ENCODE results near the gene BRD8.

DNA sequence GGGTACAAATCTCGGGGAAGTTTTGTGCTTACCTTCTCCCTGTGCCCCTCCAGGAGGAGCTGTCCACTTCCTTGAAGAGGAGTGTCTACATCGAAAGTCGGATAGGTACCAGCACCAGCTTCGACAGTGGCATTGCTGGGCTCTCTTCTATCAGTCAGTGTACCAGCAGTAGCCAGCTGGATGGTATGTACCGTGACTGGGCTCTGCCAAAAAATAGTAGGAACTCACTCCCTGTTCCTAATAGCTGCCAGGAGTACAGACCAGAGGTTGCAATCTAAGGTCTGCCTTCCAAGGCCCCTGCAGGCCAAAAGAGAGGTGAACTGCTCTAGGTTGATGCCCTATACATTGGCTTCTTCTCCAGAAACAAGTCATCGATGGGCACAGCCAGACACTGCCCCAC lies 4.4 kb upstream of the BRD8 start:
- TF ChIP-seq POLR2AphosphoS5 (IDR thresholded peaks at IDR 0.05; ENCODE audit: low read depth, low read length) (no peak; the same call in 1 of the 2 replicates), SIN3A (IDR thresholded peaks at IDR 0.05; ENCODE audit: borderline replicate concordance, insufficient read depth, low read length) (no peak)
- TF ChIP-seq, protein P1, sequence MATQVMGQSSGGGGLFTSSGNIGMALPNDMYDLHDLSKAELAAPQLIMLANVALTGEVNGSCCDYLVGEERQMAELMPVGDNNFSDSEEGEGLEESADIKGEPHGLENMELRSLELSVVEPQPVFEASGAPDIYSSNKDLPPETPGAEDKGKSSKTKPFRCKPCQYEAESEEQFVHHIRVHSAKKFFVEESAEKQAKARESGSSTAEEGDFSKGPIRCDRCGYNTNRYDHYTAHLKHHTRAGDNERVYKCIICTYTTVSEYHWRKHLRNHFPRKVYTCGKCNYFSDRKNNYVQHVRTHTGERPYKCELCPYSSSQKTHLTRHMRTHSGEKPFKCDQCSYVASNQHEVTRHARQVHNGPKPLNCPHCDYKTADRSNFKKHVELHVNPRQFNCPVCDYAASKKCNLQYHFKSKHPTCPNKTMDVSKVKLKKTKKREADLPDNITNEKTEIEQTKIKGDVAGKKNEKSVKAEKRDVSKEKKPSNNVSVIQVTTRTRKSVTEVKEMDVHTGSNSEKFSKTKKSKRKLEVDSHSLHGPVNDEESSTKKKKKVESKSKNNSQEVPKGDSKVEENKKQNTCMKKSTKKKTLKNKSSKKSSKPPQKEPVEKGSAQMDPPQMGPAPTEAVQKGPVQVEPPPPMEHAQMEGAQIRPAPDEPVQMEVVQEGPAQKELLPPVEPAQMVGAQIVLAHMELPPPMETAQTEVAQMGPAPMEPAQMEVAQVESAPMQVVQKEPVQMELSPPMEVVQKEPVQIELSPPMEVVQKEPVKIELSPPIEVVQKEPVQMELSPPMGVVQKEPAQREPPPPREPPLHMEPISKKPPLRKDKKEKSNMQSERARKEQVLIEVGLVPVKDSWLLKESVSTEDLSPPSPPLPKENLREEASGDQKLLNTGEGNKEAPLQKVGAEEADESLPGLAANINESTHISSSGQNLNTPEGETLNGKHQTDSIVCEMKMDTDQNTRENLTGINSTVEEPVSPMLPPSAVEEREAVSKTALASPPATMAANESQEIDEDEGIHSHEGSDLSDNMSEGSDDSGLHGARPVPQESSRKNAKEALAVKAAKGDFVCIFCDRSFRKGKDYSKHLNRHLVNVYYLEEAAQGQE (IDR thresholded peaks at IDR 0.05; ENCODE audit: insufficient read depth in 1 of 2, low read depth in 2 of 2, low read length in 2 of 2), result no peak
